Tibial nerve (tissue), 4 donors: Measurements from ENCODE around the gene UTS2B. TPM values are rescaled to one million over a fixed set of nuclear protein-coding genes. Genes with fewer than 3 reads are reported as not detected.

Source experiments
- DNase-seq, 2 donors: peaks; one replicate each; pipeline ENCODE4 v3.0.0-alpha.2; 2019; ENCODE audit warnings: low spot score in 2 of 2
- H3K27ac ChIP-seq, 4 donors: fragments of 200-600 bp; sonication (generic) in 3 of 4; one replicate each; pipeline ENCODE4 v1.5.1; 2017 to 2019; ENCODE audit warnings: mild to moderate bottlenecking in 1 of 4
- H3K27me3 ChIP-seq, 2 donors: fragments of 200-600 bp; sonication (generic) in 1 of 2; one replicate each; pipeline versions ENCODE4 v1.5.1 to v1.6.0; 2017 to 2019
- H3K36me3 ChIP-seq, 3 donors: fragments of 200-600 bp; sonication (generic); one replicate each; pipeline ENCODE4 v1.5.1; 2018 to 2019
- H3K4me1 ChIP-seq, 4 donors: fragments of 200-600 bp; sonication (generic) in 3 of 4; one replicate each; pipeline ENCODE4 v1.5.1; 2017 to 2019
- H3K4me3 ChIP-seq, 4 donors: fragments of 200-600 bp; sonication (generic) in 3 of 4; one replicate each; pipeline ENCODE4 v1.5.1; 2017 to 2019; ENCODE audit warnings: mild to moderate bottlenecking in 1 of 4, moderate library complexity in 1 of 4
- H3K9me3 ChIP-seq, 4 donors: fragments of 200-600 bp; sonication (generic) in 3 of 4; one replicate each; pipeline ENCODE4 v1.5.1; 2017 to 2019
- EP300 ChIP-seq, 2 donors: sonication (generic); formaldehyde crosslinking; IDR thresholded peaks; one replicate each; pipeline ENCODE4 v1.6.1; 2017; ENCODE audit warnings: antibody characterized with exemption in 2 of 2, mild to moderate bottlenecking in 1 of 2
- POLR2A ChIP-seq, 2 donors: fragments of 450-650 bp; IDR thresholded peaks; one replicate each; pipeline ENCODE4 v1.6.1; 2017; ENCODE audit warnings: antibody characterized with exemption in 2 of 2, mild to moderate bottlenecking in 2 of 2, moderate library complexity in 2 of 2
- WGBS, 2 donors: methylation state at CpG; one replicate each; pipeline ENCODE4 v1.1.5; 2018; 5-methylcytosine and 5-hydroxymethylcytosine counted together
- total RNA-seq, 4 donors: library from RNA; depleted of rRNA; stranded (reverse); fragments of >200 nt; gene quantifications; one replicate each; pipeline ENCODE4 v1.1.0, GENCODE V29; 2016
- TF ChIP-seq, protein P1 (sequence below), 5 experiments: fragments of 200-600 bp in 3 of 5; fragments of 450-650 bp in 2 of 5; sonication (generic) in 3 of 5; IDR thresholded peaks; one replicate each; pipeline ENCODE4 v1.5.1; 2016 to 2019; ENCODE audit warnings: antibody characterized with exemption in 5 of 5, mild to moderate bottlenecking in 3 of 5, moderate library complexity in 2 of 5

UTS2B gene
- total RNA-seq, 4 donors from 2014 or later: 0.90 to 2.7 TPM; not detected in 2

DNA sequence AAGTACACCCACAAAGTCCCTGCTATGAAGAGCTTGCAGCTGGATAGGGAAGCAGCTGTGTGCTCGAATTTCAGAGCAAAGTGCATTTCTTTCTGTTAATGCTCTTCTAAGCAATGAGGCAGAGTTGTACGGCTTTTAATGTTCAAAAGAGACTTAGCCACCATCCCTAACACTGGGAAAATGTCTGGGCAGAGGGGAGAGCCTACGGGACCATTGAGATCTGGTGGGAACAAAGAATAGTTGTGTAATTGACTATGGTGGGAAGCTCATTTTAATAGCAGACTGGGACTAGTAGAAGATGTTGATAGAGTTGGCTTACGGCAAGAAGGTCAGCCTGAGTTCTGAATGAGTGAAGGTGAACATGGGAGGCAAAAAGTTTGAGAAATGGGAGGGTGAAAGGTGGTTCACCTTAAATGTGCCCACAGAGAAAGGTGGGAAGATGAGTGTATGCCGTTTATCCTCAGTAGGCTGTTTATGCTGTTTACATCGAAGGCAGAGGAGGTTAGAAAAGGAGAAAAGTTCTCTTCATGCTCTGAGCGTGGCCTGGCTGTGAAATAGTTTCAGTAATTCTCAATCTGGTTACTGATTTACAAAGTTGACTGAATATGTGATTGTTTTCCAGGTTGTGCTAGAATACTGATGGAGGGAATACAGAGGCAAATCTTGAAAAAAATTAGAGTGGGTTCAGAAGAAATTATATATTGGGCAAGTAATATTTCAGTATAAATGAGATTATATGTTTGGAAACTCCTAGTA is 22.9 kb upstream of the UTS2B start:
- no peak for DNase-seq
- Histone ChIP-seq H3K27me3 (no peaks in the 10 kb centered on the region), H3K9me3 (no peaks in the 10 kb centered on the region), H3K4me3 (no peak overlapping the region), H3K27ac (peak overlapping the region in 1 of 4 donors; percentile 36), H3K4me1 (peaks cover 0 to 72% (median 26%) of the 10 kb centered on the region in 4 donors), H3K36me3 (peaks cover 0 to 4% (median 0%) of the 10 kb centered on the region in 3 donors)
- WGBS, 2 donors: 39 to 43% methylated on average over 7 of the region's 7 CpGs
- TF ChIP-seq, protein P1, sequence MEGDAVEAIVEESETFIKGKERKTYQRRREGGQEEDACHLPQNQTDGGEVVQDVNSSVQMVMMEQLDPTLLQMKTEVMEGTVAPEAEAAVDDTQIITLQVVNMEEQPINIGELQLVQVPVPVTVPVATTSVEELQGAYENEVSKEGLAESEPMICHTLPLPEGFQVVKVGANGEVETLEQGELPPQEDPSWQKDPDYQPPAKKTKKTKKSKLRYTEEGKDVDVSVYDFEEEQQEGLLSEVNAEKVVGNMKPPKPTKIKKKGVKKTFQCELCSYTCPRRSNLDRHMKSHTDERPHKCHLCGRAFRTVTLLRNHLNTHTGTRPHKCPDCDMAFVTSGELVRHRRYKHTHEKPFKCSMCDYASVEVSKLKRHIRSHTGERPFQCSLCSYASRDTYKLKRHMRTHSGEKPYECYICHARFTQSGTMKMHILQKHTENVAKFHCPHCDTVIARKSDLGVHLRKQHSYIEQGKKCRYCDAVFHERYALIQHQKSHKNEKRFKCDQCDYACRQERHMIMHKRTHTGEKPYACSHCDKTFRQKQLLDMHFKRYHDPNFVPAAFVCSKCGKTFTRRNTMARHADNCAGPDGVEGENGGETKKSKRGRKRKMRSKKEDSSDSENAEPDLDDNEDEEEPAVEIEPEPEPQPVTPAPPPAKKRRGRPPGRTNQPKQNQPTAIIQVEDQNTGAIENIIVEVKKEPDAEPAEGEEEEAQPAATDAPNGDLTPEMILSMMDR (IDR thresholded peaks at IDR 0.05): no peak
- TF ChIP-seq EP300 (IDR thresholded peaks at IDR 0.05) (no peak), POLR2A (IDR thresholded peaks at IDR 0.05) (no peak)

DNA sequence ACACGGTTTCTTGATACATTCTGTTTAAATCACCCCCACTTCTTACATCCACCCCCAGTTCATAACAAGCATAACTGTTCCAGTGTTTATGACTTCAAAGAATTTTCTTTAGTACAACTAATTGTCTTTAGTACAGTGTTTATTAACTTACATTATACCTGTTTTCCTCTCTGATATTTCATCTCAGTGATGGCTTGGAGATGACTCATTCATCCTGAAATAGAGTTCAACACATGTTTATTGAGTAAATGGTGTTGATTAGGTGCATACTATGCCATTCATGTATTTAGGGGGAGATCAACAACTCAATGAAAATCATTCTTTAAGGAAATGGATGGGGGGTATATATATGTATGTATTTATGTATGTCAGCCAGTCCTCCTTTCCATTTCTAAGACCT is 21.7 kb upstream of the UTS2B start:
- WGBS, 2 donors: 71 to 77% methylated on average over 1 of the region's 1 CpG
- Histone ChIP-seq H3K27ac (no peak overlapping the region), H3K4me3 (no peak overlapping the region), H3K9me3 (no peaks in the 10 kb centered on the region), H3K4me1 (peaks cover 0 to 68% (median 26%) of the 10 kb centered on the region in 4 donors), H3K36me3 (no peaks in the 10 kb centered on the region), H3K27me3 (no peaks in the 10 kb centered on the region)
- no peak for DNase-seq
- TF ChIP-seq, protein P1 (IDR thresholded peaks at IDR 0.05): no peak
- TF ChIP-seq EP300 (IDR thresholded peaks at IDR 0.05) (no peak), POLR2A (IDR thresholded peaks at IDR 0.05) (no peak)

DNA sequence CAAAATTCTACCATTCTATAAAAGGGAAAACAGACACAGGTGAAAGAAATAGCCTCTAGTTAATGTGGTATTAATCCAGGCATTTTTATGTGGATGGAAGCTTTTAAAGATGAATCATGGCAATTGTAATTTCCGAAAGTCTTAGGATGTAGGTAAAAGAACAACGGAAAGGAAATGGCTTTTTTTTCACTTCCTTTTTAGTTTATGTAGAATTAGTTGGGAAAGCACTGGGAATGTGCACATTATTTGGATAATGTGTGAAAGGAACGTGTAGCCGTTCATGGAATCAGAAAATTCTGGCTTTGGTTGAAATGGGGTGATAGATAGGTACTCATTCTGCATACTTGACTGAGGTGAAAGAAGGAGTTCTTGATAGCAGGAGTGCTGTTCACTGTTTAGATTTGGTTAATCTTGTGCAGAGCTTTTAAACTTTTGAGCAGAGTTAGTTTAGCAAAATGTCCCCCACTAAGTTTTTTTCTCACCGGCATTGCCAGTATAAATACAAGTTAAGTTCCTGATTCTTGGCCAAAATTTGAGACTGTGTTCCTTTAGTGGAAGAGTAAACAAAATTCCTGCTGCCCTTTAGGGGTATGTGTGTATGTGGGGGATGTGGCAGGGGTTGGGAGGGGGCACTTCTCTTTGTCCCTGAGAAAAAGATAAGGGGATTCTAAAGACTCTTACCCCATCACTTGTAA is 20.2 kb upstream of the UTS2B start:
- no peaks in the 10 kb centered on the region for H3K27me3 ChIP-seq
- H3K4me1 ChIP-seq: peaks cover 0 to 59% (median 24%) of the 10 kb centered on the region in 4 donors
- WGBS, 2 donors: 39 to 40% methylated on average over 5 of the region's 5 CpGs
- DNase-seq: no peak
- no peaks in the 10 kb centered on the region for H3K36me3 ChIP-seq
- peak in 1 of 2 donors; percentile 19 for TF ChIP-seq EP300 (IDR thresholded peaks at IDR 0.05)
- no peak for TF ChIP-seq POLR2A (IDR thresholded peaks at IDR 0.05)
- H3K27ac ChIP-seq: peak overlapping the region in 2 of 4 donors; percentile 26 to 45
- H3K4me3 ChIP-seq: no peak overlapping the region
- H3K9me3 ChIP-seq: no peaks in the 10 kb centered on the region

DNA sequence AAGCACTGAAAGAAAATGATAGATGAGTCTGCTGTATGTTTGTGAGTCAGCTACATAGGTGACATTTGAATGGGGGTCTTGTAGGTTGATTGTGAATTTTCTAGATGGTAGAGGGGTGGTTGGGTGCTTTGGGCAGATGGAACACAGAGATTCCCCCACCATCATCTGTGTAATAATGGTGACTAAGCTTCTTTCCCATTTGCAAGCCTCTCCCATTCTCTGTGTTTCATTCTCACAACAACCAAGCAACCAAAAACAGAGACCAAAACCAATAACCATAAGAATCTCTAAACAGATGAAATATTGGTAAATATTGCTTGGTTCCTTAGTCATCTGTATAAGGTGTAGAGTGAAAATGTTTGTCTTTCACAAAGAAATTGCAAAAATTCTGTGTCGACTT is 17.8 kb upstream of the UTS2B start:
- TF ChIP-seq POLR2A (IDR thresholded peaks at IDR 0.05) (no peak), EP300 (IDR thresholded peaks at IDR 0.05) (no peak)
- TF ChIP-seq, protein P1 (IDR thresholded peaks at IDR 0.05): no peak
- WGBS, 2 donors: 92 to 97% methylated on average over 1 of the region's 1 CpG
- Histone ChIP-seq H3K9me3 (no peaks in the 10 kb centered on the region), H3K27me3 (no peaks in the 10 kb centered on the region), H3K36me3 (no peaks in the 10 kb centered on the region), H3K27ac (no peak overlapping the region), H3K4me3 (no peak overlapping the region), H3K4me1 (peaks cover 0 to 51% (median 16%) of the 10 kb centered on the region in 4 donors)
- no peak for DNase-seq

- no peaks in the 10 kb centered on the region for H3K36me3 ChIP-seq
- no peaks in the 10 kb centered on the region for H3K9me3 ChIP-seq
- no peak overlapping the region for H3K4me3 ChIP-seq
- H3K4me1 ChIP-seq: peaks cover 0 to 49% (median 13%) of the 10 kb centered on the region in 4 donors
- TF ChIP-seq POLR2A (IDR thresholded peaks at IDR 0.05) (no peak), EP300 (IDR thresholded peaks at IDR 0.05) (no peak)
- TF ChIP-seq, protein P1 (IDR thresholded peaks at IDR 0.05): no peak
- H3K27ac ChIP-seq: no peak overlapping the region
- no peak for DNase-seq
- 84 to 90% methylated on average over 3 of the region's 3 CpGs for WGBS, 2 donors
- H3K27me3 ChIP-seq: no peaks in the 10 kb centered on the region
These were observed 16.9 kb upstream of the UTS2B start for GRCh38 chr3:191347228-191347627.
